Left renal pelvis (tissue), 4 donors: ENCODE measurements around the gene NDUFS2. TPM values are rescaled to one million over a fixed set of nuclear protein-coding genes. Genes with fewer than 3 reads are reported as not detected.

Source experiments
- DNase-seq, 4 donors: peaks; one replicate each; pipeline ENCODE4 v3.0.0-alpha.2; 2013; ENCODE audit warnings: low read depth in 4 of 4, low spot score in 3 of 4
- polyA plus RNA-seq, 4 donors: library from polyadenylated mRNA; unstranded; fragments of 120-200 nt; gene quantifications; one replicate each; pipeline ENCODE4 v1.2.1, GENCODE V29; 2013; ENCODE audit not compliant: insufficient read length in 4 of 4

NDUFS2 gene
- polyA plus RNA-seq, 4 donors, result 126 to 217 (median 189) TPM

GRCh38 chr1:161171696-161172095, 30.5 kb upstream of the NDUFS2 start:
- DNase-seq, result no peak

DNA sequence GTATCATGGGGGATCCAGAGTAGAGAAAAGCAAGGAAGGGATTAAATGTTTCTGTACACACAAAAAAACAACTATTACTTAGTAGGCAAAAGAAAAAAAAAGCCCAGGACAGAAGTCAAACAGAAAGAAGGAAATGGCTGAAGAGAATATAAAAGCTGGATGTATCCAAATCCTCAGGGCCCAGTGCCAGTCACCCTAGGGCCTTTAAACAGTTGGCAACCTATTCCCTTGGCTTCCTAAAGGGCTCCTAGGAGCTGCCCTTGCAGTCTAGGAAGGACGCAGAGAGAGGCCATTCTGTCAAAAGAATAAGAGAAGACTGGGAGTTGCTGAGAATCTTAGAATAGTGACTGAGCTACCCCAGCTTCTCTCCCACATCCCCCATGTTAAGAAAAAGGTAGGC, 29.8 kb upstream of the NDUFS2 start:
- no peak for DNase-seq

DNA sequence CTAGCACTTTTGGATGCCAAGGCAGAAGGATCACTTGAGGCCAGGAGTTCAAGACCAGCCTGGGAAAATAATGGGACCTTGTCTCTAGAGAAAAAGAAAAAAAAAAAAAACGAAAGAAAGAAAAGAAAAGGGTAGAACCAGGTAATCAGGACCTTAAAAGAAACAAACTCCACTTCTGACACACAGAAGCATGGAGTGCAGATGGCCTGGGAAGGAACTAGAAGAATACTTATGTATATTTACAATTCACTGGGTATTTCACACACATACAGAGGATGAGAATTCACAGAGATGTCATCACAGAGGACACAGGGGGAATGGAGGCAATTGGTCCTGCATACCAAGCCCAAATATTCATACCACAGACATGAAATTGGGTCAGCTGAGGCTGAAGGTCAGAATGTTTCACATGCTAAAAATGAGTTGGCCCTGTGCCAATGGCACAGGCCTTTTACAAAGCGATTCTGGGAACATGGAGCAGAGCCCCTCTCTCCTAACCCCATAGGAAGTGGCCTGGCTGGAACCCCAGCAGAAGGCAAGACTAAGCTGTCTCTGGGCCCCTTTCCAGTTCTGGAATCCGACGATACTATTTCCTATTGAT, 29.3 kb upstream of the NDUFS2 start:
- no peak for DNase-seq

GRCh38 chr1:161173711-161174110, 28.5 kb upstream of the NDUFS2 start:
- no peak for DNase-seq

- no peak for DNase-seq
These were observed 27.3 kb upstream of the NDUFS2 start for GRCh38 chr1:161174911-161175310.

GRCh38 chr1:161175771-161176453, 26.3 kb upstream of the NDUFS2 start:
- no peak for DNase-seq

DNA sequence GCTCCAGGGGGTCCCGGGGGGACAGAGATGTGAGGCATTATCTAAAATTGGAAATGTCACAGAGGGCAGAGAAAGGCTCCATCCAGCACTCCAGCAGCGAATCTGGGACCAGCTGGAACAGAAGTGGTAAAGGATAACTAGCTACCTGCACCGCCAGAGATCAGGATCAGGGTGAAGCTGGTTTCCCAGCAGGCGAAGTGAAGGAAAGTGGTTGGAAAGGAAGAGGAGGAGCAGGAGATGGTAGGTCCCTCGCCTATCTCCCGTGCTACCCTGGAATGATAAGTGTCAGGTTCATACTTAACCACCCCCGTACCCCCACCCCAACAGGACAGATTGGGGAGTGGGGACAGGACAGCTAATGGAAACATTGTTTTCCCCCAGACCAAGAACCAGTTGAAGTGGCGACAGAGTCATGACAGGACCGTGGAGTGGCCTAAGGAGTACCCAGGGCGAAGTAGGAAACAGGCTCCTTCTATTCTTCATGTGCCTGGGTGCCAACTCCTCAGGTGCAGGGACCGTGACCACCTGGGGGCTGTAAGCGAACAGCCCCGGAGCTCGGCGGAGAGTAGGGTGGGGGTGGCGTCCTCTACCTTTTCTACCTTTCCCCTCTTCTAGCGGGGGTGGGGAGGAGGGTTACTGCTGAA, 25.6 kb upstream of the NDUFS2 start:
- no peak for DNase-seq

DNA sequence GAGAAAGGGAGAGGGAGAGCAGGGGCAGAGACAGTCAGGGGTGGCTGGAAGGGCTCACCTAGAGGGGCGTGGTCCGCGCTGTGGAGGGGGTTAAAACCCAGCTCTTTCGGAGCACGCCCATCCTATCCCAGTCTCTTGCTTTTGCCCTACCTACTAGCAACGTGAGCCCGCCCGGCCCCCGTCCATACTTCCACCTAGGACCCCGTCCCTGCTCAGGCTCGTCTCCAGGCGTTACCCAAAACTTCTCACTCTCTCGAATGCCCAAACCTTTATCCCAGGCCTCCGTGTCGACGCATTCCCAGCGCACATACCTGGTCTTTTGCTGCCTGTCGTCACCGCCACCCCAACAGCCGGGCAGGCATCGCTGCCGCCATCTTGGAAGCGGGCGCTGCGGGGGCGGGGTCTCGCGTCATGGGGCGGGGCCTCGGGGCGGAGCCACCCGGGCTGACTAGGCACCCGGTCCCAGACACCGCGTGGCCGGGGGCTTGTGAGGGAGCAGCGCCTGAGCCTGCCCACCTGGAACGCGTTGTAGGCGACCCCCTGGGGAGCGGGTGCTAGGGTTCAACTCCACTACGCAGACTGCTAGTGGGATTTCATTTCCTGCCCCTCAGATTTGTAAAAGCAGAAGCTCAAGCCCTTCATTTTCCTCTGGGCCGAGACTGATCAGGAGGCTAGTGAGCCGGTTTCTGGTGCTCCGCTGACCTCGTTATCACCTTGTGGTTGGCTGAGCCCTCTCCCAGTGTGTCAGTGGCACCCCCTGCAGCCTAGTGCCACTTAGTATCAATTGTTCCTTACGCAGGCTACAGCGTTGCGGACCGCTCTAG, 24.8 kb upstream of the NDUFS2 start, which contains the start of gene B4GALT3:
B4GALT3 (minus strand) TSS at position 396 of the 824 bp plus-strand sequence. CDS start 1,447 bp downstream, outside the sequence.
- peak in 2 of 4 donors; percentile 69 to 79 for DNase-seq

GRCh38 chr1:161177936-161178244, 24.3 kb upstream of the NDUFS2 start:
- no peak for DNase-seq

DNA sequence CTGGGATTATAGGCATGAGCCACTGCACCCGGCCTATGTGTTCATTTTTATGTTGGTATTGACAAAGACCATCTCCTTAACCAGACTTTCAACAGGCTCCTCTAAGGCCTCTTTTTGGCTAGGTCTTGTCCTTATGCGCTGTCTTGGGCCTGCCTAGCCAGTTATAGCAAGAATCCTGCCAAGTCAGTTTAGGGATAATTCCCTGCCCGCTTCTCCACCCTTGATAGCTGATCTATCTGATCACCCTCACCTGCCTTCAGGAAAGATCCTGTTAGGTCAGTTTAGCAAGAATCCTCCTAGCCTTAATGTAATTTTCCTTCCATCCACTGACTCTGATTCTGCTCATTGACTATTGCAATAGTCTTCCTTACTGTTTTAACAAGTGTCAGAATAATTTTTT, 22.5 kb upstream of the NDUFS2 start:
- no peak for DNase-seq

DNA sequence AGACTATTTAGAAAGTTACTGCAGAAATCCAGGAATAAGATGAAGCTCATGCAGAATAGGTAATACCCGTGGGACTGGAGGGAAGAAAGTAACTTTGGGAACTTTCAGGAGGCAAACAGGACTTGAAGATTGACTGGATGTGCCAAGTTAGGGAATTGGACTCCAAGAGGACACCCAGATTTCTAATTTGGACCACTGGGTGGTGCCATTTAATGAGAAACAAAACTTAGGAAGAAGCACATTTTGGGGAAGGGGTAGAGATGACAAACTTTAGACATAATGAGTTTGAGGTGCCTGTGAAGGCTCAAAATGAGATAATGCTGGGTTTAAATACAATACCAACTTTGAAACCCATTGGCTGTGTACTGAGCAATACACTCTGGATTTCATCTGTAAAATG, 21.5 kb upstream of the NDUFS2 start:
- DNase-seq, result no peak

- no peak for DNase-seq
These were observed 20.0 kb upstream of the NDUFS2 start for GRCh38 chr1:161182214-161182613.

DNA sequence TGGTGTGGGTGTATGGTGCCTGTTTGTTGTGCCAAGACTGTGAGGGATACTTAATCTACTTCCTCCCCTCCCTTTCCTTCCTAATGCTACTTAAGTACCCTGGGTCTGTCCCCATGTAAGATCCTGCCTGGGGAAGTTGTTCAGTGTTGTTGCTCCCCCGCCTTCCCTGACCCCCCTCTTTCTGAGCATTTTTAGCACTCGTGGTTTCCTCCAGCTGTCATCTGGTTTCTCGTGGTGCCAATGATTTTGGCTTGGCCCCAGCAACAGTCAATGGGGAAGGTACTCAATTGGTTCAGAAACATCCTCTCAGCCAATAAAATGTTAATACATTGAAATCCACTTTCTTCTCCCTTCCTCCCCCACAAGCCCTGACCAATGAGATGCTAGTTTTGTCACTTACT, 16.9 kb upstream of the NDUFS2 start:
- no peak for DNase-seq

- no peak for DNase-seq
These were observed 16.3 kb upstream of the NDUFS2 start for GRCh38 chr1:161185732-161186311.

- DNase-seq, result no peak
These were observed 14.9 kb upstream of the NDUFS2 start for GRCh38 chr1:161187311-161187710.

- no peak for DNase-seq
These were observed 13.8 kb upstream of the NDUFS2 start for GRCh38 chr1:161188381-161188780.

GRCh38 chr1:161189036-161189435, 13.1 kb upstream of the NDUFS2 start:
- no peak for DNase-seq

- DNase-seq, result no peak
These were observed 11.1 kb upstream of the NDUFS2 start for GRCh38 chr1:161190962-161191521.

- no peak for DNase-seq
These were observed 10.2 kb upstream of the NDUFS2 start for GRCh38 chr1:161191971-161192370.
